Stimulated activated CD4-positive, alpha-beta T cell treated with anti-CD3 and anti-CD28 coated beads, Interleukin-12 subunit alpha, Interleukin-12 subunit beta, amount 100 ng/mL, for 24 hours (primary cell): ENCODE data around the gene FKBP5.

Experiments
- DNase-seq, 2 experiments: peaks; one replicate each; pipeline ENCODE4 v3.0.0-alpha.2; 2020; ENCODE audit warnings: low read depth in 2 of 2

The FKBP5 gene

GRCh38 chr6:35663447-35664235 is 25.1 kb downstream of the FKBP5 start:
- DNase-seq = no peak

DNA sequence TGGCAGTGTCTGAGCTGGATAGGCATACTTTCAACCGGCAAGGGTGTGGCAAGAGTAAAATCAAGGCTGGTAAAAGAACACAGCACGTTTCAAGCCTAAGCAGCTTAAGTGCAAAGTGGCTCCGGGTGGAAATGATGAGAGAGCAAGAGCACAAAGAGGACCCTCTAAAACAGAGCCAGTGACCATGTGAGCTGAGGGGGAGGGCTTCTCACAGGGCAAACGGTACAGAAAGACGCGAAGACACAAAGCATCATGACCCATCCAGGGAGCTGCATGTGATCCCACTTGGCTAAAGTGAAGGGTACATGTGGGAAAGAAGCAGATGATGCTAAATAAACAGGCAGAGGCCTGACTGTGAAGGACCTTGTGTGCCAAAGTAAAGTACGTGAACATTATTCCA is 25.7 kb downstream of the FKBP5 start:
- DNase-seq = no peak

DNA sequence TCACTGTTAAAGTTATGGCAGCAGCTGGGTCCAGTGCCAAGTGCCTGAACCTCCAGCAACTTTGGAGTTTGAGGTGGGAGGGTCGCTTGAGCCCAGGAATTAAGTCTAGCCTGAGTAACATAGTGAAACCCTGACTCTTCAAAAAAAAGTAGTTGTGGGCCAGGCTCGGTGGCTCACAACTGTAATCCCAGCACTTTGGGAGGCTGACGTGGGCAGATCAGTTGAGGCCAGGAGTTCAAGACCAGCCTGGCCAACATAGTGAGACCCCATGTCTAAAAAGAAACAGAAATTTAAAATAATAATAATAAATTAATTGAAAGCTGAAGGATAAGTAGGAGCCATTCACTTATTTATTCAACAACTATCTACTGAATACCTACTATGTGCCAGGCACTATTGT is 33.8 kb downstream of the FKBP5 start:
- DNase-seq = no peak

- no peak for DNase-seq
Measured at GRCh38 chr6:35651244-35651643, 37.5 kb downstream of the FKBP5 start.

- DNase-seq = no peak
Measured at GRCh38 chr6:35650015-35650414, 38.7 kb downstream of the FKBP5 start.

GRCh38 chr6:35648203-35648602 is 40.5 kb downstream of the FKBP5 start:
- no peak for DNase-seq

GRCh38 chr6:35647400-35647799 is 41.3 kb downstream of the FKBP5 start:
- DNase-seq = no peak

GRCh38 chr6:35643162-35643535 is 45.6 kb downstream of the FKBP5 start:
- no peak for DNase-seq

GRCh38 chr6:35642471-35643161 is 46.1 kb downstream of the FKBP5 start:
- DNase-seq = no peak

- no peak for DNase-seq
Measured at GRCh38 chr6:35640017-35640664, 48.6 kb downstream of the FKBP5 start.

DNA sequence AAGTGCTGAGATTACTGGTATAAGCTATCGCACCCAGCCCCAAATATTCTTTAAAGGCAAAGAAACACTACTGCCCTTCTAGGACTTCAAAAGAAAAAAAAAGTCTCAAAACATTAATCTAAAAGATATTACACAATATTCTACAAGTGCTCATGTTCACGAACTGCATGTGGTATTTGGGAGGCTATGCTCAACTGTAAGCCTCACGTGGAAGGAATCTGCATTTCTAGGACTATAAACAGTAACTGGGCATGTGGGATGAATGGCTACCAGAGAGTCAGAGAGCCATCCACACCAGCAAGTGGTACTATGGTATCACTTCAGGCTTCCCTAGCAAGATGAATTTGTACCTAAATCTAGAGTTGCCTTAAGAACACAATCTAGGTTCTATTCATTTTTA is 50.0 kb downstream of the FKBP5 start:
- no peak for DNase-seq

DNA sequence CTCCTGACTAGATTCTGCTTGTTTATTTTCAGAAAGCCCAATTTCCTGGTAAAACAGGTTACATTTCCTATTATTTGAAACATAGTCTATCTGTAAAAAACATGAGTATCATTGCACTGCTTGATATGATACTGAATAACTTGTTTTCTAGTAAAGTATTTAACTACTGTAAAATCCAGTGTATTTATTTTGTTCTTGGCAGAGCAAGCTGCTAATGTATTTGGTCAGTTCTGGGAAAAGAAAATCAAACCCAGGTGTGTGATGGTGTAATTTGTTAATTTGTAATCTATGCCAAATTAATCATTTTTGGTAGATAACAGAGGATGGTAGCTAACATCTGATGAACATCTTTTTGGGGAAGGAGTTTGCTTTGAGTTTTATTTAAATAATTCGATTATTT is 50.8 kb downstream of the FKBP5 start:
- DNase-seq = no peak

DNA sequence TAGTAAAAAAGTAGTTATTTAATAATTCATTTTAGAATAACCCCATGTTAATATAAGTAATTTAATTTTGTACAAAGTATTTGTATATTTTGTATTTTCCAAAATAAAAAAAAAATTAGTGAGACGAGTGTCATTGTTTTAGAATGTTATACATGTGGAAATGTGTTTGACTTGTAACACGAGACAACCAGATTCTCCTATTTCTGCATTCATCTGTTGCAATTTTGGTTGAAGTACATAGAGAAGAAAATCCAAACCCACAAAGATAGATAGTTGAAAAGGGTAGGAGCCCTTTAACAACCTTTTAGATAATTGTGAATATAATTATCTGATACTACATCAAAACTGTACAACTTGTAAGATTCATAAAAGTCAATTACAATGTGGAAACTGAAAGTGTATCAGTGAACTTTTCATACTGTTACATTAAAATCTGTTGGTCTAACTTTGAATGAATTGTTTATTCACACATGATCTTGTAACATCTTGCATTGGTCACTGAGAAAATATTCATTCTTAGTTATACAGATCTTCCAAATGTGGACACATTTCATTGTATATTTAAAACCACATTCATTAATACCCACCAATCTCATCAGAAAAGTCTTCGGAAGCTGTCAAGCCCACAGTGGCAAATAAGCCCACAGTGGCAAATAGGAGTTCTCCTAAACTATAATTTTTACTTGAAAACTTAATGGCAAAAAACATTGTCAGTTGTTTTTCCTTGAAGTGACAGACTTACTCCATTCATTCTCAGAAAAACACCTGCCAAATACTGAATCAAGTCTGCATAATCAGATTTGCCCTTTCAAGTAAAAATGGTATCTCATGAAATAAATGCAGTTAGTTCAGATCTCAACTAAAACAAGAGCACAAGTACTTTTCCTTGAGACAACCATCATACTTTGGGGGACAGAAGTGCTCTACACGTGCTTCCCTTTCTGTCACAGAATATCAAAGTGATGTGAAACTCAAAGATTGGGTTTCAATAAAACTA is 52.8 kb downstream of the FKBP5 start:
- DNase-seq = no peak

DNA sequence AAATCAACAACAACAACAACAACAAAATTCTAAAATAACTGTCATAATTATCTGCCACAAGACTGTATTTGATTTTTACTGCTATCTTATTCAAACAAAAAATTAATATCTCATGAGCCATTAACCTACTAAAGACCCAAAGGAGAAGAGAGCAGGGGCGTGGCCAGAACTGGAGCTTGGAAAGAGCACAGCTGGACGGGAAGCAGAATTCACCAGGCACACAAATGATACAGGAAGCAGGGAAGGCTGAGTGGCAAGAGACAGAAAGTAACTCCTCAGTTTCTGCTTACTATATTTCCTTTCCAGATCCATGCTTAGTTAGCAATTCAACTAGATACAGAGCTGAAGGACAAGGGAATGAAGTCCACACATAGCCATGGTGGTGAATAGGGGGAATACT is 54.4 kb downstream of the FKBP5 start:
- DNase-seq = no peak

- DNase-seq = no peak
Measured at GRCh38 chr6:35633579-35634089, 55.1 kb downstream of the FKBP5 start.

DNA sequence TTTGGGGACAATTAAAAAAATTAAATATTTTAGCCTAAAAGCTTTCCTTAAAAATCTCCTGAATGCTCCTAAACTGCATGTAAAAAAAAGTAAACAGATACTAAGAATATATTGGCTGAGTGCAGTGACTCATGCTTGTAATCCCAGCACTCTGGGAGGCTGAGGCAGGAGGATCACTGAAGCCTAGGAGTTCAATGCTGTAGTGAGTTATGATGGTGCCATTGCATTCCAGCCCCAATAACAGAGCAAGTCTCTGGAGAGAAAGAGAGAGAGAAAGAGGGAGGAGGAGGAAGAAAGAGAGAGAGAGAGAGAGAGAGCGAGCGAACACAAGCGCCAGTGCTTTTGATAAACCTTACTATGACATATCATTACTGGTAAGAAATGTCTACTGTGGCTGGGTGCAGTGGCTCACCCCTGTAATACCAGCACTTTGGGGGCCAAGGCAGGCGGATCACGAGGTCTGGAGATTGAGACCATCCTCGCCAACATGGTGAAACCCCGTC is 58.8 kb downstream of the FKBP5 start:
- DNase-seq = no peak

GRCh38 chr6:35626401-35626800 is 62.3 kb downstream of the FKBP5 start:
- DNase-seq = no peak

GRCh38 chr6:35624341-35625070 is 64.2 kb downstream of the FKBP5 start:
- no peak for DNase-seq

GRCh38 chr6:35622283-35622682 is 66.4 kb downstream of the FKBP5 start:
- DNase-seq = no peak

DNA sequence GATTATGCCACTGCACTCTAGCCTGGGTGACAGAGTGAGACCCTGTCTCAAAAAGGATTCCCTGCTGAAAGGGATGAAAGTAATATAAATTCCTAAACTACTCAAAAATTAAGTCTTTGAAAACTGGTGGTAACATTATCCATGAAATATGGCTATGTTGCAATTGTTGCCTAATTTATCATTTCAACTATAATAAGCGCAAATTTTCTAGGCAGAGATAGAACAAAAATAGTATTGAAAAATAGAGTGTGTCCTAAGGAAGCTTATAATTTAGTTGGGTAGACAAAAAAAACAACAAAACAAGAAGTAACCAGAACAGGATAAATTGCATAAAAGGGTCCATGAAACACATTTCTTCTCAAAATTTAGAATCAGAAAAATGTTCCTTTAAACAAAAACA is 68.0 kb downstream of the FKBP5 start:
- no peak for DNase-seq

DNA sequence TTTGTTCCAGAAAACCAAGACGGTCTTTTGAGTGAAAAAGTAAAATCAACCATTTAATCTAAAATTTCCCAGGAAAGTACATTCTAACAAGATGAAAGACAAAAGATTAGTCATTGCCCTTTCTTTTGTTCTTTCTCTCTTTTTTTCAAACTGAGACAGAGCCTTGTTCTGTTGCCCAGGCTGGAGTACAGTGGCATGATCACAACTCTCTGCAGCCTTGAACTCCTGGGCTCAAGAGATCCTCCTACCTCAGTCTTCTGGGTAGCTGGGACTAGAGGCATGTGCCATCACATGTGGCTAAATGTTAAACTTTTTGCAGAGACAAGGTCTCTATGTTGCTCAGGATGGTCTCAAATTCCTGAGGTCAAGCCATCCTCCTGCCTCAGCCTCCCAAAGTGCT is 75.0 kb downstream of the FKBP5 start:
- no peak for DNase-seq
